ENCODE measurements around the gene SH3BP4.

The SH3BP4 gene

DNA sequence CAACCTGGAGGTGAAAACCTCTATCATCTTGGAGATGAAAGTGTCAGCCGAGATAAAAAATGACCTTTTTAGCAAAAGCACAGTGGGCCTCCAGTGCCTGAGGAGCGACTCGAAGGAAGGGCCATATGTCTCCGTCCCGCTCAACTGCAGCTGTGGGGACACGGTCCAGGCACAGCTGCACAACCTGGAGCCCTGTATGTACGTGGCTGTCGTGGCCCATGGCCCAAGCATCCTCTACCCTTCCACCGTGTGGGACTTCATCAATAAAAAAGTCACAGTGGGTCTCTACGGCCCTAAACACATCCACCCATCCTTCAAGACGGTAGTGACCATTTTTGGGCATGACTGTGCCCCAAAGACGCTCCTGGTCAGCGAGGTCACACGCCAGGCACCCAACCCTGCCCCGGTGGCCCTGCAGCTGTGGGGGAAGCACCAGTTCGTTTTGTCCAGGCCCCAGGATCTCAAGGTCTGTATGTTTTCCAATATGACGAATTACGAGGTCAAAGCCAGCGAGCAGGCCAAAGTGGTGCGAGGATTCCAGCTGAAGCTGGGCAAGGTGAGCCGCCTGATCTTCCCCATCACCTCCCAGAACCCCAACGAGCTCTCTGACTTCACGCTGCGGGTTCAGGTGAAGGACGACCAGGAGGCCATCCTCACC lies 90.2 kb downstream of the SH3BP4 start:
- ATAC-seq (replicated peaks) (no peak), DNase-seq (no peak)
- Mint-ChIP-seq H3K9me3 (no peaks in the 10 kb centered on the region), H3K27ac (no peak overlapping the region), H3K36me3 (peaks cover 28 to 29% of the 10 kb centered on the region in 2 donors), H3K27me3 (no peaks in the 10 kb centered on the region), H3K4me3 (no peak overlapping the region), H3K4me1 (peaks cover 32 to 35% of the 10 kb centered on the region in 2 donors)

DNA sequence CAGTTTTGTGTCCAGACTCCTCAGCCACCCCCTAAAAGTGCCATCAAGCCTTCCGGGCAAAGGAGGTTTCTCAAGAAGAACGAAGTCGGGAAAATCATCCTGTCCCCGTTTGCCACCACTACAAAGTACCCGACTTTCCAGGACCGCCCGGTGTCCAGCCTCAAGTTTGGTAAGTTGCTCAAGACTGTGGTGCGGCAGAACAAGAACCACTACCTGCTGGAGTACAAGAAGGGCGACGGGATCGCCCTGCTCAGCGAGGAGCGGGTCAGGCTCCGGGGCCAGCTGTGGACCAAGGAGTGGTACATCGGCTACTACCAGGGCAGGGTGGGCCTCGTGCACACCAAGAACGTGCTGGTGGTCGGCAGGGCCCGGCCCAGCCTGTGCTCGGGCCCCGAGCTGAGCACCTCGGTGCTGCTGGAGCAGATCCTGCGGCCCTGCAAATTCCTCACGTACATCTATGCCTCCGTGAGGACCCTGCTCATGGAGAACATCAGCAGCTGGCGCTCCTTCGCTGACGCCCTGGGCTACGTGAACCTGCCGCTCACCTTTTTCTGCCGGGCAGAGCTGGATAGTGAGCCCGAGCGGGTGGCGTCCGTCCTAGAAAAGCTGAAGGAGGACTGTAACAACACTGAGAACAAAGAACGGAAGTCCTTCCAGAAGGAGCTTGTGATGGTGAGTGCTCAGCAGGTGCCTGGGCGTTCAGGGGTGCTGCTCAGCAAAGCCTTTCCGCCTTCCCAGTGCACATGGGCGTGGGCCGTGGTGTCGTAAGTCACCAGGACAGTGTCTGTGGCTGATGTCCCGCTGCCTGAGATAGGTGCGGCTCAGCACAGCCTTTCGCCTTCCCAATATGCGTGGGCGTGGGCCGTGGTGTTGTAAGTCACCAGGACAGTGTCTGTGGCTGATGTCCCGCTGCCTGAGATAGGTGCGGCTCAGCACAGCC lies 91.0 kb downstream of the SH3BP4 start:
- no peaks in the 10 kb centered on the region for H3K9me3 Mint-ChIP-seq
- H3K36me3 Mint-ChIP-seq = peaks cover 28 to 35% of the 10 kb centered on the region in 2 donors
- H3K4me3 Mint-ChIP-seq = no peak overlapping the region
- ATAC-seq (replicated peaks) (no peak), DNase-seq (no peak)
- peaks cover 36 to 43% of the 10 kb centered on the region in 2 donors for H3K4me1 Mint-ChIP-seq
- H3K27ac Mint-ChIP-seq = no peak overlapping the region
- no peaks in the 10 kb centered on the region for H3K27me3 Mint-ChIP-seq

DNA sequence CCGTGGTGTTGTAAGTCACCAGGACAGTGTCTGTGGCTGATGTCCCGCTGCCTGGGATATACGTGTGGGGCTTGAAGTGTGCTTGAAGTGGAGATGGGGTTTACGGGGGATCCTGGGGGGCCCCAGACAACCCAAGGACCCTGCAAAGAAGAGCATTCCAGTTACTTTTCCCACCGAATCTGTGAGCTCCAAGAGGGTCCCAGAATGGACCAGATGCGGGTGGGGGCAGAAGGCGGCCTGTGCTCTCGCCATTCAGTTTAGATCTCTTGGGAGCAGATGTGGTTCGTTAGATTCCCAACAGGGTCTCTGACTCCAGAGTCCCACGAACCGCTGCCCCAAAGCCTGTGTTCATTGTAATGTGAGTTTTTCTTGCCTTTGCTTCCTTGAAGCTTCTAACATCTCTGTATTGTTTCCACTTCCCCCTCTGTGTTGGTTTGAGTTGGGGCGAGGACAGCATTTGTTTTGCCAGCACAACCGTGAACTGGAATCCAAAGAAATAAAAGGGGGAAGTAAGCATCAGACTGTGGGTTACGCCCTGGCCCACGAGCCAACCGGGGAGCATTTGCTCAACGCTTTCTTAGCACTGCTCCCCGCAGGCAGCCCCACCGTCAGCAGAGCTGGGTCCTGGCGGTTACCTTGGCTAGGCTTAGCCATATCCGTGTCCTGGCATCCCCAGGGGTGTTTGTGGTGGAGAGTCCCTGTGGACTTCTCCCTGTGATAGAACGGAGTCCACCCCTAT lies 92.1 kb downstream of the SH3BP4 start:
- H3K4me3 Mint-ChIP-seq = peak overlapping the region; percentile 49 to 72
- DNase-seq = peak; percentile 66
- H3K27me3 Mint-ChIP-seq = no peaks in the 10 kb centered on the region
- H3K4me1 Mint-ChIP-seq = peaks cover 41 to 51% of the 10 kb centered on the region in 2 donors
- no peaks in the 10 kb centered on the region for H3K9me3 Mint-ChIP-seq
- ATAC-seq (replicated peaks) = peak; percentile 87 to 90
- H3K36me3 Mint-ChIP-seq = peaks cover 31 to 36% of the 10 kb centered on the region in 2 donors
- peak overlapping the region; percentile 87 for H3K27ac Mint-ChIP-seq

DNA sequence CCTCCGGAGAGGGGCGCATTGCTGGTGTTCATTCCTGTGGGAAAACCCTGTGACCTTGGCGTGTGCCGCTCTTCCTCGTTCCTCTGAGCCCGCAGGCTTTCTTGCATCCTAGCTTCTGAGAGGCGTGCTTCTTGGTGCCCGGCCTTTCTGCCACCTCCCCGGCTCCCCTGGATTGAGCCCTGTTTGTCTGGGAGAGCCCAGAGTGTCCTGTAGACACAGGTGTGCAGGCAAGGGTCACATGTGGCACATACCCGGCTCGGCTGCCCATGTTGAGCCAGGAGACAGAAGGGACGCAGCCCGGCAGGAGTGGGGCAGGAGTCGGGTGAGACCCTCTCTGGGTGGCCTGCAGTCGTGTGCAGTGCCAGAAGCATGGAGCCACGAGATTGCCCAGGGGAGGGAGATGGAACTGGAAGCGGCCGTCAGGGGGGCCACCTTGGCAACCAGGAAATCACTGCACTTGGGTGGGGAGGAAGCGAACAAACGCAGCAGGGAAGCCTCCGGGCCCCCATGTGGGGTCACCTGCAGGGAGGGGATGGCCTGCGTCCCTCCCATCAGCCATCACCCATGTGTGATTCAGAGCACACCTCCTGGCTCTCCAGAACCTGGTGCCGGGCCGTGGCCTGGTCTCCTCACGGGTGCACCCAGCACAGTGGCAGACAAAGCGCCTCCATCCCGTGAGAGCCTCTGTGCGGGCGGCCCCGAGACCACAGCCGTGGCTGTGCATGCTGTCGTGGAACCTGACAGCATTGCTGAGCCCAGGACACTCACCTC lies 92.9 kb downstream of the SH3BP4 start:
- DNase-seq (peak; percentile 28), ATAC-seq (replicated peaks) (peak; percentile 52 to 59)
- Mint-ChIP-seq H3K4me3 (peak overlapping the region; percentile 67 to 72), H3K27ac (peak overlapping the region; percentile 87), H3K9me3 (no peaks in the 10 kb centered on the region), H3K4me1 (peaks cover 45 to 55% of the 10 kb centered on the region in 2 donors), H3K27me3 (no peaks in the 10 kb centered on the region), H3K36me3 (peaks cover 31 to 36% of the 10 kb centered on the region in 2 donors)

DNA sequence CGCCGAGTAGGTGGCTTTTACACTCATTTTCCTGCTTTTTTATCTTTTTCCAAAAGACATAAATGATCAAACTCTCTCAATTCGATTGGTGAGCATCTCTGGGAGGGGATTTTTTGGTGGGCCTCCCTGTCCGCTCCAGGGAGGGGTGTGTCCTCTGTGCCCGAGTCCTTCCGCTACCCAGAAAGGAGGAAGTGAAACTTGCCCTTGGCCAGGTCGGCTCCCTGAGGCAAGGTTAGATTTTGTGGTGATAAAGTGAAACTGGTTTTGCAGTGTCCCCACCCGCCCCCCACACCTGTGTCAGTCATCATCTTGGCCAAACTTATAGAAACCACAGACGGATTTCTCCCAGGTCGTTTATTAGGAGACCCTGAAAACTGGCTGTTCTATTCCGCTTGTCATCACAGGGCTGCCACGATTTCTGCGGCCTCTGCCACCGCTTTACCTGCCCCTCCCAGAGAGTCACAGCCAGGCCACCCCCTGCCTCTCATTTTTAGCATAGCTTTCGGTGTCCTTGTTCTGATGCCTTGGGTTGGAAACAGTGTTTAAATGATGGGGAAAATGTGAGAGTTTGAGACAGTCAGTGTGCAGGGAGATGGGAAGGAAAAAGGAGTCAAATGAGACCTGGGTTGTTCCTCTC lies 93.6 kb downstream of the SH3BP4 start:
- Mint-ChIP-seq H3K4me1 (peaks cover 45 to 63% of the 10 kb centered on the region in 2 donors), H3K36me3 (peaks cover 31 to 36% of the 10 kb centered on the region in 2 donors), H3K4me3 (peak overlapping the region; percentile 67 to 72), H3K27ac (peak overlapping the region; percentile 87), H3K27me3 (no peaks in the 10 kb centered on the region), H3K9me3 (no peaks in the 10 kb centered on the region)
- DNase-seq (peak; percentile 72), ATAC-seq (replicated peaks) (peak; percentile 78 to 80)

DNA sequence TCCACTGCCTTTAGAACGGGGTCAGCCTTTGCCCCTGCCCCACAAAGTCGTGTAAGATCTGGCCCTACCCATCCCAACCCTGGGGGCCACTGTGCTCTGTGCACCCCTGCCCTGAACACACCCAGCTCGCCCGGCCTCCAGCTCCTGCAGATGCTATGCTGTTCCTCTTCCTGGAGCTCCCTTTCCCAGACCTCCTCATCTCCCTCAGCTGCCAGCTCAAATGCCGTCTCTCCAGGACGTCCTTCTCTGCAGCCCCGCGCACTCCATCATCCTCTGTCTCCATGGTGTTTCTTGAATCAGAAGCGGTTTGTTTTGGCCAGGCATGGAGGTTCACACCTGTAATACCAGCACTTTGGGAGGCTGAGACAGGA lies 94.1 kb downstream of the SH3BP4 start:
- Mint-ChIP-seq H3K4me1 (peaks cover 46 to 68% of the 10 kb centered on the region in 2 donors), H3K27ac (peak overlapping the region; percentile 65), H3K4me3 (peak overlapping the region; percentile 21 to 73), H3K27me3 (no peaks in the 10 kb centered on the region), H3K9me3 (no peaks in the 10 kb centered on the region), H3K36me3 (peaks cover 31 to 33% of the 10 kb centered on the region in 2 donors)
- no peak for ATAC-seq (replicated peaks)
- no peak for DNase-seq

DNA sequence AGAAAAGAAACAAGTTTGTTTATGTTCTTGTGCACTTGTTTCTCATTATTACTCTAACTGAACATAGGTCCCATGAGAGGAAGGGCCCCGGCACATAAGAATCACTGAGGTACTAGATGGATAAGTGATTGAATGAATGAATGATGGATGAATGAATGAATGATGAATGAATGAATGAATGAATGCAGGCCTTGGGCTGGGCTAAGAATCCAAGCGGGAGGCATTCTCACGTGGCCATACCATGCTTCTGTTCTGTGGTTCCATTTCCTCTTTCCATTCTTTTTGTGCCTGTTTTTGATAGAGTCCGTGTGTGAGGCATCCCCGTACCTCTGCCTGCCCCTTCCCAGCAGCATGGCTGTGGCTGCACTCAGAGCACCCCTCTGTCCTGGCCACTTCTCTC lies 94.8 kb downstream of the SH3BP4 start:
- H3K4me3 Mint-ChIP-seq = peak overlapping the region in 1 of 2 donors; percentile 39
- no peaks in the 10 kb centered on the region for H3K9me3 Mint-ChIP-seq
- H3K4me1 Mint-ChIP-seq = peaks cover 49 to 74% of the 10 kb centered on the region in 2 donors
- peaks cover 31% of the 10 kb centered on the region in 2 donors for H3K36me3 Mint-ChIP-seq
- no peaks in the 10 kb centered on the region for H3K27me3 Mint-ChIP-seq
- H3K27ac Mint-ChIP-seq = no peak overlapping the region
- DNase-seq (no peak), ATAC-seq (replicated peaks) (no peak)

DNA sequence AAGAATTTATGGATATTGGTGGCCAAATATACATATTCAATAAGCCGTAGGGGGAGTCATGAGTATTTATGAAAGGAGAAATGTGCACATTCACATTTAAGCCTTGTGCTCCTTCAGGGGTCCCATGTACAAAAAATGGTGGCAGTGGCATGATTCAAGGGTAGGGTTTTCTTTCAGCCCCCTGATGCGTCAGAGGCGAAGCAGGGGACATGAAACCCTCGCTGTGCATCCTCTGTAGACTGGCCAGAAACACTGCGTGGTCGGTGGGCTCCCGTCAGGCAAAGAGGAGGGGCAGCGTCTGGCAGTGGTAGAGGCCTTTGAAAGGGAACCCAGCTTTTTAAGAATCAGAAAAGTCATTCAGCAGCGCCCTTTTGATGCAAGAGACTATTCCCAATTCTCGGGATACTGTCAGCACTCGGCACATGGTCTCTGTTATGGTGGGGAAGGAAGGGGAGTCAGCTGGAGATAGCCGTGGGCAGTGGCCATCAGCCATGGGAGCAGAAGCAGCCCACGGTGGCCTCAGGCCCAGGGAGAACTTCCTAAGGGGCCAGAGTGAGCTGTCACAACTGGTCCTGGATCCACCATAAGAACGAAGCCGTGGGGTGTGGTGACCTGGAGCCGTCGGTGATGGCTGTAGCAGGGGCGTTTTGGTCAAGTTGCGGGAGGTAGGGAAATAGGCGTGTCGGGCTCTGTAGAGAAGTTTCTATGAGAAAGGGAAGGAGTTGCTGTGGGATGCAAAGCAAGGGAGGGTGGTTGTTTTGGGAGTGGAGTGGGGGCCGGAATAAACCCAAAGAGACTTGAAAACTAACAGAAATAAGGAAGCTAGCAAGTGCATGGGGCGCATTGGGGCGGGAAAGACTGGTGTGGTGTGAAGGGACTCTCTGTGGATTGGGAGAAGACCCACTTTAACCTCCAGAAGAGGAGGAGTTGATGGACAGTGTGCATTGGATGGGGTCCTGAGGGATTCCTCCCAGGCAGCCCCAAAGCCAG lies 95.6 kb downstream of the SH3BP4 start:
- H3K27ac Mint-ChIP-seq = no peak overlapping the region
- no peaks in the 10 kb centered on the region for H3K9me3 Mint-ChIP-seq
- peaks cover 0 to 4% of the 10 kb centered on the region in 2 donors for H3K27me3 Mint-ChIP-seq
- H3K36me3 Mint-ChIP-seq = peaks cover 30 to 33% of the 10 kb centered on the region in 2 donors
- DNase-seq = no peak
- ATAC-seq (replicated peaks) = no peak
- peaks cover 55 to 81% of the 10 kb centered on the region in 2 donors for H3K4me1 Mint-ChIP-seq
- H3K4me3 Mint-ChIP-seq = no peak overlapping the region

DNA sequence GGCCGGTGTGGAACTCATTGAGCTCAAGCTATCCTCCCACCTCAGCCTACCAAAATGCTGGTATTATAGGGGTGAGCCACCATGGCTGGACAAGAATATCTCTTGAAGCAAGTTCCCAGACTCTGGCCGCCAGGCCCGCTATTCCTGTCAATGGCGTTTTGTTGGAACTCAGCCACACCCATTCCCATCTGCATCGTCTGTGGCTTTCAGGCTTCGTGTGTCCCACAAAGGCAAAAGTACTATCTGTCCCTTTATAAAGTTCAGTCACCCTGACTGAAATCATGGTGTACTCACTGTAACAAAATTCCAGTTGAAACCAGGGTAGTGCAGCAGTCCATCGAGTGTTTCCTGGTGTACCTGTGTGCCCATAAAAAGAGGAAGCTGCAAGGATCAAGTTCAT lies 96.7 kb downstream of the SH3BP4 start:
- DNase-seq = no peak
- Mint-ChIP-seq H3K27me3 (peaks cover 0 to 4% of the 10 kb centered on the region in 2 donors), H3K36me3 (peaks cover 27% of the 10 kb centered on the region in 2 donors), H3K4me1 (peaks cover 55 to 81% of the 10 kb centered on the region in 2 donors), H3K27ac (no peak overlapping the region), H3K4me3 (no peak overlapping the region), H3K9me3 (no peaks in the 10 kb centered on the region)
- no peak for ATAC-seq (replicated peaks)

DNA sequence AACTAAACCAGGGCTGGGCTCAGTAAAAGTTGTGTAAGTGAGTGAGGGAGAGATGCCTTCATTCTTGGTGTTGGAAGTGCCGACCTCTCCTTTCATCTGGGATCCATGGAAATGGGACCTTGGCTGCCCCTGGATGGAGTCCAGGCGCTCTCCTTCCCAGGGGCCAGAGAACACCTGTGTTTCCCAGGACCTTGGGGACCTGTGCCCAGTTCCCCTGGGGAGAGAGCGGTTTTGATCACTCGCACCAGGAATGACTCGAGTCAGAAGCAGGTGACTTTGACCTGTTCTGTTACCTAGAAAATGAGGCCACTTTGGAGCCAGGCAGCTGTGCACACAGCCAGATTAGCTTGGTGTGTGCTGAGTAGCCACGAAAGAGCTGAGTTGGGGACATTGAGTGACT lies 97.3 kb downstream of the SH3BP4 start:
- Mint-ChIP-seq H3K4me3 (no peak overlapping the region), H3K4me1 (peaks cover 52 to 76% of the 10 kb centered on the region in 2 donors)

DNA sequence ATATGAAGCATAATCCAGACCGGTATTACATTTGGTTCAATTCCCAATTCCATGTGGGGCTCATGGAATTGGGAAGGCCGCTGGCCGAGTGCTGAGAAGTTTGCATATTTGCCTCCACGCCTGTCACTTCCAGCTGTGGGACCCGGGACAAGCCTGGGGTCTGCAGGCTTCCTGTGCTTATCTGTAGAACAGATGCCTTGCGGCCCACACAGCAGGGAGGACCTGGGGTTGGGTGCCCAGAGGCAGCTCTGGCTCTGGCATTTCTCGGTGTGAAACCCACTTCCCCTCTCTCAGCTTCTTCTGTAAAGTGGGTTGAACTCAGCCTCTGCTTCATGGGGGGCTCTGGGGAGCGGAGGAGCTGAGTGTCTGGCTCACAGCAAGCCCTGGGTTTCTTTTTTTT lies 97.9 kb downstream of the SH3BP4 start:
- Mint-ChIP-seq H3K4me1 (peaks cover 46 to 75% of the 10 kb centered on the region in 2 donors), H3K27ac (no peak overlapping the region), H3K36me3 (peaks cover 30 to 32% of the 10 kb centered on the region in 2 donors), H3K27me3 (peaks cover 0 to 4% of the 10 kb centered on the region in 2 donors), H3K4me3 (no peak overlapping the region), H3K9me3 (no peaks in the 10 kb centered on the region)
- ATAC-seq (replicated peaks) = no peak
- no peak for DNase-seq

More for the DNA sequence above, 97.3 kb downstream of the SH3BP4 start:
- no peak for ATAC-seq (replicated peaks)
- Mint-ChIP-seq H3K27ac (no peak overlapping the region), H3K36me3 (peaks cover 27% of the 10 kb centered on the region in 2 donors), H3K27me3 (peaks cover 0 to 4% of the 10 kb centered on the region in 2 donors), H3K9me3 (no peaks in the 10 kb centered on the region)
- no peak for DNase-seq

DNA sequence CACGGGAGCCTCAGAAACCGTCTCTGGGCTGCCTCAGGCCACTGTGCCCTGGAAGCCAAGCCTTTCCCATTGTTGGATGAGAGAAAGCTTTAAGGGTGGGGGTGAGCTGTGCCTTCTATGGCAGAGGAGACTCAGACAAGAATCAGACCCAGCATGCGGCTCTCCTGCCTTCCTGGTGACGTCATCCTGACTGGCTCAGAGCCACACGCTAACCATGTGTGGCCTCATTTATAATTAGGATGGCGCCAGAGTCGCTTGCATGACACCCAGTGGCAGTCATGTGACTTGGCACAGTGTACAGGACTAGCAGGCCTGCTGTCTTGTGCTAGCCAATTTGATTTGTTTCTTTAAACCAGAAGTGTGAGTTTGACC lies 99.1 kb downstream of the SH3BP4 start:
- Mint-ChIP-seq H3K36me3 (peaks cover 24 to 35% of the 10 kb centered on the region in 2 donors), H3K4me1 (peaks cover 39 to 75% of the 10 kb centered on the region in 2 donors), H3K4me3 (no peak overlapping the region), H3K27me3 (peaks cover 0 to 4% of the 10 kb centered on the region in 2 donors), H3K9me3 (no peaks in the 10 kb centered on the region), H3K27ac (no peak overlapping the region)
- peak; percentile 65 to 69 for ATAC-seq (replicated peaks)
- no peak for DNase-seq
